Body of pancreas (tissue), 4 donors: Measurements from ENCODE around the gene TMTC2. TPM values are rescaled to one million over a fixed set of nuclear protein-coding genes. Genes with fewer than 3 reads are reported as not detected.

Source experiments
- ATAC-seq: fragments of 150-250 bp; one replicate; pipeline ENCODE4 v1.9.1; 2016
- DNase-seq, 4 donors: peaks; one replicate each; pipeline ENCODE4 v3.0.0-alpha.2; 2019
- H3K27ac ChIP-seq, 4 donors: fragments of 200-600 bp; sonication (generic); 1 replicate in 3 of 4; 2 replicates in 1 of 4; pipeline versions ENCODE4 v1.5.1 to v1.6.1; 2016 to 2019; ENCODE audit warnings: mild to moderate bottlenecking in 1 of 4, mixed read lengths in 1 of 4, moderate library complexity in 1 of 4
- H3K27me3 ChIP-seq, 2 donors: fragments of 200-600 bp; sonication (generic); one replicate each; pipeline ENCODE4 v1.6.0; 2016; ENCODE audit warnings: mild to moderate bottlenecking in 1 of 2
- H3K36me3 ChIP-seq, 2 donors: fragments of 200-600 bp; sonication (generic); replicated peaks in 1 of 2; 2 replicates each; pipeline ENCODE4 v1.5.1; 2016; ENCODE audit warnings: low read depth in 2 of 2; ENCODE audit not compliant: insufficient read depth in 1 of 2
- H3K4me1 ChIP-seq: fragments of 200-600 bp; sonication (generic); one replicate; pipeline ENCODE4 v1.6.0; 2016
- H3K4me3 ChIP-seq, 2 donors: fragments of 200-600 bp; sonication (generic); 1 replicate in 1 of 2; 2 replicates in 1 of 2; pipeline ENCODE4 v1.5.1; 2016 to 2019
- H3K9me3 ChIP-seq, 3 donors: fragments of 200-600 bp; sonication (generic); 1 replicate in 2 of 3; 2 replicates in 1 of 3; pipeline ENCODE4 v1.5.1; 2016
- POLR2A ChIP-seq, 3 donors: fragments of 450-650 bp; IDR thresholded peaks; one replicate each; pipeline ENCODE4 v1.6.1; 2016; ENCODE audit warnings: antibody characterized with exemption in 3 of 3, mild to moderate bottlenecking in 2 of 3
- WGBS, 2 donors: methylation state at CpG; one replicate each; pipeline ENCODE4 v1.1.5; 2017; 5-methylcytosine and 5-hydroxymethylcytosine counted together
- intact Hi-C: fragments of 100-400 bp; cut with DNase I; formaldehyde crosslinking; loops from one replicate; pipeline ENCODE4 v1.15.1; 2023
- total RNA-seq, 2 donors: library from RNA; depleted of rRNA; stranded (reverse); fragments of >200 nt; gene quantifications; one replicate each; pipeline ENCODE4 v1.1.0, GENCODE V29; 2016
- TF ChIP-seq, protein P1 (sequence below), 7 experiments: fragments of 450-650 bp in 4 of 7; fragments of 200-600 bp in 3 of 7; sonication (generic) in 3 of 7; IDR thresholded peaks; one replicate each; pipeline ENCODE4 v1.5.1; 2016 to 2019; ENCODE audit warnings: antibody characterized with exemption in 7 of 7

The TMTC2 gene
- total RNA-seq, 2 donors from 2014 or later, result 10.4 to 20.1 TPM

DNA sequence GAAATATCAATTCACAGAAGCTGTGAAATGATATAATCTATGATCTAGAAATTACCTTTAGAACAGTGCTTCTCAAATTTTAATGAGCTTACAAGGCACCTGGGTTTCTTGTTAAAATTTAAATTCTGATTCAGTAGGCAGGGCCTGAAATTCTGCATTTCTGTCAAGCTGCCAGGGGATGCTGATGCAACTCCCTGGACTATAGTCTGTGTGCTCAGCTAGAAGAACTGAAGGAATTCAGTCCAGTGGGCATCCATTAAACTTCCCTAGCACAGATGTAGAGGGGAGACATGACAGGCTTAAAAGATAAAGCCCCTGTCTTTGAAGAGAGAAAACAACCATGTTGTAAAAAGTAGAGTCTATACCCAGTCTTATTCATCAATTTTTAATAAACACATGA, 441.8 kb downstream of the TMTC2 start:
- no peak overlapping the region for H3K4me3 ChIP-seq
- no peaks in the 10 kb centered on the region for H3K36me3 ChIP-seq
- intact Hi-C loops, result no loop called here
- H3K27ac ChIP-seq, result no peak overlapping the region
- no peaks in the 10 kb centered on the region for H3K9me3 ChIP-seq
- TF ChIP-seq, protein P1, sequence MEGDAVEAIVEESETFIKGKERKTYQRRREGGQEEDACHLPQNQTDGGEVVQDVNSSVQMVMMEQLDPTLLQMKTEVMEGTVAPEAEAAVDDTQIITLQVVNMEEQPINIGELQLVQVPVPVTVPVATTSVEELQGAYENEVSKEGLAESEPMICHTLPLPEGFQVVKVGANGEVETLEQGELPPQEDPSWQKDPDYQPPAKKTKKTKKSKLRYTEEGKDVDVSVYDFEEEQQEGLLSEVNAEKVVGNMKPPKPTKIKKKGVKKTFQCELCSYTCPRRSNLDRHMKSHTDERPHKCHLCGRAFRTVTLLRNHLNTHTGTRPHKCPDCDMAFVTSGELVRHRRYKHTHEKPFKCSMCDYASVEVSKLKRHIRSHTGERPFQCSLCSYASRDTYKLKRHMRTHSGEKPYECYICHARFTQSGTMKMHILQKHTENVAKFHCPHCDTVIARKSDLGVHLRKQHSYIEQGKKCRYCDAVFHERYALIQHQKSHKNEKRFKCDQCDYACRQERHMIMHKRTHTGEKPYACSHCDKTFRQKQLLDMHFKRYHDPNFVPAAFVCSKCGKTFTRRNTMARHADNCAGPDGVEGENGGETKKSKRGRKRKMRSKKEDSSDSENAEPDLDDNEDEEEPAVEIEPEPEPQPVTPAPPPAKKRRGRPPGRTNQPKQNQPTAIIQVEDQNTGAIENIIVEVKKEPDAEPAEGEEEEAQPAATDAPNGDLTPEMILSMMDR (IDR thresholded peaks at IDR 0.05), result no peak
- TF ChIP-seq POLR2A (IDR thresholded peaks at IDR 0.05), result no peak
- no peaks in the 10 kb centered on the region for H3K4me1 ChIP-seq
- DNase-seq (no peak), ATAC-seq (no peak)
- H3K27me3 ChIP-seq, result no peaks in the 10 kb centered on the region

DNA sequence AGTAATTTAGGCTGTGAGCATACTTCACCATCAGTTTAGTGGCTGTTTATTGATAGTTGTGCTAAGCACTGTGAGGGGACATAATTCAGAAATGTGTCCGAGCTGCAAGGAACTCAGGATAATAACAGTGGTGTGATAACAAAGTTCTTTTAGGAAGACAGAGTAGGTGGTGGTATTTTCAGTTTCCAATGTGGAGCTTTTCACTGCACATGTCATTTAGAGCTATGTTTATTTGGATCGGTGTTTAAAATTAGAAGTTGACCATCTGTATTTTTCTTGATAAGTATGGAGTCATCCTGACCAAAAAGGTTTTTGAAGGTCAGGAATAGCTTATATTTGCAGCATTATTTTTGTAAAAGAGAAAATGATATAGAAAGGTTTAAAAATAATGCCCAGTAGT, 443.5 kb downstream of the TMTC2 start:
- DNase-seq (no peak), ATAC-seq (no peak)
- Histone ChIP-seq H3K9me3 (no peaks in the 10 kb centered on the region), H3K36me3 (no peaks in the 10 kb centered on the region), H3K27ac (no peak overlapping the region), H3K27me3 (no peaks in the 10 kb centered on the region), H3K4me1 (no peaks in the 10 kb centered on the region), H3K4me3 (no peak overlapping the region)
- intact Hi-C loops, result no loop called here
- no peak for TF ChIP-seq POLR2A (IDR thresholded peaks at IDR 0.05)
- TF ChIP-seq, protein P1 (IDR thresholded peaks at IDR 0.05), result no peak
- WGBS, 2 donors, result 75 to 81% methylated on average over 2 of the region's 2 CpGs

DNA sequence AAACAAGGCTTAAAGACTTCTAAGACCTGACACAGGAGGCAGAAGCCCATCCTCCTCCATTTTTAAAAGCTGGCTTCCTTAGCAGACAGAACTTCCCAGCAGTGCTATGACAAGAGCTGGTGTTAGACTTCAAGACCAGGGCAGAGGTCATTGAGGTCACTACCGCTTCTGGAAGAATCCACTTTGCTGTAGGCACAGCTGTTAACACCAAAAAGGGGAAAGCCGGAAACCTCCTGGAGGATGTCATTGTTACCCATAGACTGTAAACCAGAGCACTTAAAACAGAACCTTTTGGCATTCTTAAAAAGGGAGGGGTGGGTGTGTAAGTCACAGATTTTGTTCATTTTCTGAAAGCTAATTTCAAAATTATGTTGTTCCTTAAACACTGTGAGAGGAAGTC, 445.7 kb downstream of the TMTC2 start:
- intact Hi-C loops, result no loop called here
- no peaks in the 10 kb centered on the region for H3K27me3 ChIP-seq
- no peak overlapping the region for H3K4me3 ChIP-seq
- TF ChIP-seq, protein P1 (IDR thresholded peaks at IDR 0.05), result no peak
- TF ChIP-seq POLR2A (IDR thresholded peaks at IDR 0.05), result no peak
- no peaks in the 10 kb centered on the region for H3K4me1 ChIP-seq
- DNase-seq, result no peak
- no peak overlapping the region for H3K27ac ChIP-seq
- ATAC-seq, result no peak
- WGBS, 2 donors, result 93 to 97% methylated on average over 2 of the region's 2 CpGs
- H3K36me3 ChIP-seq, result no peaks in the 10 kb centered on the region
- no peaks in the 10 kb centered on the region for H3K9me3 ChIP-seq

DNA sequence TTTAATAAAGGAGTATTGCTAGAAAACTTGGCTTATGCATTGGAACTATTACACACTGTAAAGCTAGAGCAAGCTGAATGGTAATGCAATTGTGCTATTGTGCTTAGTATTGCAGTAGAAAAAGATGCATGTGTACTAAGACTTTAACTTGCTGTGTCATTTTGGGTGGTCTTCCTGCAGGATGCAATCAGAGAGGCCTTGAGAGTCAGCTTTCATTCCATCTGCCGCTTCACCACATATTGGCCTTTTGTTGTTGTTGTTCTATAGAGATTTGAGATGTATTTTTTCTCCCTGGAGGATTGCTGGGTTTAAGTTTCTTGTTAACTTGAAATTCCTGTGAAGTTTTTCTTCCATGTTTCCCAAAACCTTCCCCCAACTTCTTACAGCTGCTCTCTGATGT, 449.7 kb downstream of the TMTC2 start:
- H3K9me3 ChIP-seq, result no peaks in the 10 kb centered on the region
- no peaks in the 10 kb centered on the region for H3K36me3 ChIP-seq
- H3K27me3 ChIP-seq, result no peaks in the 10 kb centered on the region
- DNase-seq (no peak), ATAC-seq (no peak)
- TF ChIP-seq, protein P1 (IDR thresholded peaks at IDR 0.05), result no peak
- no peak for TF ChIP-seq POLR2A (IDR thresholded peaks at IDR 0.05)
- H3K27ac ChIP-seq, result no peak overlapping the region
- intact Hi-C loops, result no loop called here
- 84 to 93% methylated on average over 1 of the region's 1 CpG for WGBS, 2 donors
- H3K4me3 ChIP-seq, result no peak overlapping the region
- H3K4me1 ChIP-seq, result no peaks in the 10 kb centered on the region

DNA sequence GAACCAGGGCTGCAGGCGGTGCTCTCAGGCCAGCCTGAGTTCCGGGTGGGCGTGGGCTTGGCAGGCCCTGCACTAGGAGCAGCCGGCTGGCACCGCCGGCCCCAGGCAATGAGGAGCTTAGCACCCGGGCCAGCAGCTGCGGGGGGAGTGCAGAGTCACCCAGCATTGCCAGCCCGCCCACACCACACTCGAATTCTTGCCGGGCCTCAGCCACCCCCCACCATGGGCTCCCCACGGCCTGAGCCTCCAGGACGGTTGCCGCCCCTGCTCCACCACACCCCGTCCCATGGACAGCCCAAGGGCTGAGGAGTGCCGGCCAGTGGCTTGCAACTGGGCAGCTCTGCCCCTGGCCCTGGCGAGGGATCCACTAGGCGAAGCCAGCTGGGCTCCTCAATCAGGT, 453.4 kb downstream of the TMTC2 start:
- intact Hi-C loops, result no loop called here
- Histone ChIP-seq H3K4me3 (no peak overlapping the region), H3K27me3 (no peaks in the 10 kb centered on the region), H3K27ac (no peak overlapping the region), H3K9me3 (no peaks in the 10 kb centered on the region), H3K4me1 (no peaks in the 10 kb centered on the region), H3K36me3 (no peaks in the 10 kb centered on the region)
- TF ChIP-seq, protein P1 (IDR thresholded peaks at IDR 0.05), result no peak
- no peak for TF ChIP-seq POLR2A (IDR thresholded peaks at IDR 0.05)
- DNase-seq, result no peak
- 95 to 96% methylated on average over 10 to 15 of the region's 18 CpGs for WGBS, 2 donors
- ATAC-seq, result no peak
